Activated B cell treated with CpG ODN at 0.5 μM for 24 hours (primary cell): Measurements from ENCODE around the gene ARVCF. TPM values are rescaled to one million over a fixed set of nuclear protein-coding genes. Genes with fewer than 3 reads are reported as not detected.
A peak's percentile ranks its signal among the peaks of the same experiment; 100 is the strongest.

Experiments used
- ATAC-seq: fragments of 200-7000 bp; cut with Tn5 transposase; one replicate; pipeline ENCODE4 v1.10.0; 2021; ENCODE audit warnings: low read depth, mild to moderate bottlenecking, moderate library complexity
- CTCF ChIA-PET: fragments of 350-600 bp; sonication (Branson Sonifier 250); formaldehyde crosslinking; loops from one replicate; lab custom pipeline; 2021; ENCODE audit warnings: antibody characterized with exemption; lab: Charles Lee
- POLR2A ChIA-PET: fragments of 350-600 bp; sonication (Branson Sonifier 250); formaldehyde crosslinking; loops from one replicate; lab custom pipeline; 2021; ENCODE audit warnings: antibody characterized with exemption; lab: Charles Lee
- DNase-seq: peaks from one replicate; pipeline ENCODE4 v3.0.0; 2022
- H3K27ac Mint-ChIP-seq: one replicate; pipeline ENCODE4 v1.8.0; 2020; ENCODE audit warnings: mixed read lengths
- H3K27me3 Mint-ChIP-seq: one replicate; pipeline ENCODE4 v1.8.0; 2021; ENCODE audit warnings: mixed read lengths
- H3K36me3 Mint-ChIP-seq: one replicate; pipeline ENCODE4 v1.8.0; 2021; ENCODE audit warnings: low read depth, mixed read lengths
- H3K4me1 Mint-ChIP-seq: one replicate; pipeline ENCODE4 v1.8.0; 2021; ENCODE audit warnings: mixed read lengths
- H3K4me3 Mint-ChIP-seq: one replicate; pipeline ENCODE4 v1.8.0; 2020; ENCODE audit warnings: mild to moderate bottlenecking, mixed read lengths
- H3K9me3 Mint-ChIP-seq: one replicate; pipeline ENCODE4 v1.8.0; 2020; ENCODE audit warnings: mixed read lengths
- CTCF ChIP-seq: fragments of 200-600 bp; IDR thresholded peaks from one replicate; pipeline ENCODE4 v1.8.0; 2022; ENCODE audit warnings: antibody characterized with exemption, mild to moderate bottlenecking
- intact Hi-C: fragments of 100-400 bp; cut with micrococcal nuclease; formaldehyde crosslinking; loops from one replicate; pipeline ENCODE4 v1.15.1; 2024
- total RNA-seq: library from RNA; stranded (reverse); gene quantifications from 2 replicates; pipeline ENCODE4 v1.2.3, GENCODE V29; 2022

ARVCF gene
- total RNA-seq, 1 donor from 2014 or later = 6.5 TPM

- TF ChIP-seq CTCF = no peak
- Mint-ChIP-seq H3K4me1 (peaks cover 42% of the 10 kb centered on the region), H3K9me3 (no peaks in the 10 kb centered on the region), H3K36me3 (peaks cover 15% of the 10 kb centered on the region), H3K27me3 (no peaks in the 10 kb centered on the region), H3K4me3 (peak overlapping the region; percentile 94), H3K27ac (peak overlapping the region; percentile 63)
- intact Hi-C loops = no loop called here
- ChIA-PET POLR2A (interaction anchor here (0.6 to 5.6 kb wide), 3 partner anchors 10 to 55 kb away, joined by 3 to 59 read pairs (median 10); no protein-coding TSS in a partner anchor), CTCF (no interaction called here)
- ATAC-seq = no peak
- no peak for DNase-seq
Measured at GRCh38 chr22:20022978-20023613, 6.5 kb upstream of the ARVCF start.

DNA sequence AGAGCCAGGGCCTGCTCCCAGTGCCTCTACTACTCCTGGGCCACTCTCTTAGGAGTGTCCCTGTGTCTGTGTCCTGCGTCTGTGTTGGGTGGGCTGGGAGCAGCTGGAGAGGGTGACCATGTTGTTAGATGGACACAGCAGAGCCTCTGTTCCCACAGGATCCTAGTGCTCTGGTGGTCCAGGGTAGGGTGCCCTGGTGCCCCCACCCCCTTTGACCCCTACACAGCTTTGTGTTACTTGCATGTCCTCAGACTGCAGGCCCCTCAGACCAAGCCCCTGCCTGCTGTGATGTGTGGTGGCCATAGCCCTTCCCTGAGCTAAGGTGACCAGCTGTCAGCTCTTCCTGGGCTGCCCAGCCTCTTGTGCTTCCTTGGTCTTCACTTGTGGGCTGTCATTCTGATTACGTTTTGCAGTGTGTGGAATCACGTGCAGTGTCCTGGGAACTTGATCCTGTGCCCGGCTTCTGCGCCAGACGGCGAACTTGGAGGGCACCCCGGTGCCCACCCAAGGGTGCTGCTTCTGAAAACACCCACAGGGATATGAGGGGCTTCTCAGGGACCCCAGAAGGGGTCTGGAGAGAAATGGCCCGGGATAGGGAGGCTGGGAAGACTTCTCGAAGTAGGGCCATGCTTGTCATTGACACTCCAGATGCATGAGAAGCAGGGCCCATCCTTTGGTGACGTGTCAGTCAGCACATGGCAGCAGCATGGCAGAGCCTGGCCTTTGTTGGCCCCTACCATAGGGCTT, 5.8 kb upstream of the ARVCF start:
- ChIA-PET CTCF (no interaction called here), POLR2A (interaction anchor here (0.6 to 5.6 kb wide), 8 partner anchors 11 to 97 kb away, joined by 3 to 59 read pairs (median 5); partner anchors contain the start of genes COMT and TXNRD2)
- intact Hi-C loops = no loop called here
- H3K27me3 Mint-ChIP-seq = no peaks in the 10 kb centered on the region
- peaks cover 15% of the 10 kb centered on the region for H3K36me3 Mint-ChIP-seq
- peaks cover 42% of the 10 kb centered on the region for H3K4me1 Mint-ChIP-seq
- TF ChIP-seq CTCF = no peak
- ATAC-seq = no peak
- peak overlapping the region; percentile 94 for H3K4me3 Mint-ChIP-seq
- H3K9me3 Mint-ChIP-seq = no peaks in the 10 kb centered on the region
- DNase-seq = no peak
- peak overlapping the region; percentile 83 for H3K27ac Mint-ChIP-seq

GRCh38 chr22:20021196-20022181, 4.9 kb upstream of the ARVCF start:
- POLR2A ChIA-PET = interaction anchor here (0.6 to 5.6 kb wide), 11 partner anchors 10 to 442 kb away, joined by 3 to 59 read pairs (median 5); partner anchors contain the start of genes COMT, TRMT2A and TXNRD2
- ATAC-seq = no peak
- peaks cover 14% of the 10 kb centered on the region for H3K36me3 Mint-ChIP-seq
- H3K4me1 Mint-ChIP-seq = peaks cover 46% of the 10 kb centered on the region
- peak overlapping the region; percentile 94 for H3K4me3 Mint-ChIP-seq
- no peak for DNase-seq
- no peaks in the 10 kb centered on the region for H3K27me3 Mint-ChIP-seq
- intact Hi-C loops = loop anchor here (2.0 kb wide), 2 partner anchors 59 to 95 kb away; partner anchors contain the start of genes DGCR8, RANBP1 and TRMT2A
- CTCF ChIA-PET = no interaction called here
- no peak for TF ChIP-seq CTCF
- no peaks in the 10 kb centered on the region for H3K9me3 Mint-ChIP-seq
- peak overlapping the region; percentile 83 for H3K27ac Mint-ChIP-seq

DNA sequence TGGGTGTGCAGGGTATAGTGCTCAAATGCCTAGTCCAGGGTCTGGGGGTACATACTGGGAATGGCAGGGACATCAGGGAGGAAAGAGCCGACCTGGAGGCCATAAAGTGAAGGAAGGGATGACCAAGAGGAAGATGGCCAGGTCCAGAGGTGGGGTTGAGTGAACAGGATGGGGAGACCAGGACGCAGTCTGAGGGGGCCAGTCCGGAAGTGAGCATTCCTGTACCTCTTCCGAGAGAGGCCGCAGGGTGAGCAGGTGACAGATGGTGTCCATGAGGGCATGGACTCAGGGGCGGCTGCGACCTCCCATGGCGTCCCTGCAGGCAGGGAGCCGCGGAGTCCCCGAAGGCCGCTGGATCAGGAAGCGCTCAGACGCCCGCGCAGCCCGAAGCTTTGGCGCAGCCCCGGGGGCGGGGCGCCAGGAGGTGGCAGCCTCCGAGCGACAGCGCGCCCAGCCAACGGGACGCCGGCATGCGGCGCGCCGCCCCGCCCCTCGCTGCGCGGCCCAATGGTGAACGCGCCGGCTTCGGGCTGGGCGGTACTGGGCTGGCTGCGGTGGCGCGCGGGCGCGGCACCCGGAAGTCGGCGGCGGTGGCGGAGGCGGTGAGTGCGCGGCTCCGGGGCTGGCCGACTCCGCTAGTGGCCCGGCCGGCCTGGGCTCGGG, 4.0 kb upstream of the ARVCF start, which contains the start of gene TANGO2:
Gene TANGO2 (plus strand): TSS at position 578 of the 663 bp plus-strand sequence. CDS start 15,689 bp downstream, outside the sequence.
- DNase-seq = peak; percentile 95
- Mint-ChIP-seq H3K27ac (peak within 1 kb of the TSS; percentile 92), H3K36me3 (peaks cover 10% of the 10 kb centered on the region), H3K4me3 (peak within 1 kb of the TSS; percentile 94), H3K27me3 (no peaks in the 10 kb centered on the region), H3K4me1 (peaks cover 44% of the 10 kb centered on the region), H3K9me3 (no peaks in the 10 kb centered on the region)
- CTCF ChIA-PET = interaction anchor here (0.6 kb wide), 1 partner anchor 290 kb away, joined by 3 read pairs; no protein-coding TSS in a partner anchor
- intact Hi-C loops = loop anchor here (2.0 kb wide), 2 partner anchors 60 to 96 kb away; partner anchors contain the start of genes DGCR8, RANBP1 and TRMT2A
- POLR2A ChIA-PET = interaction anchor here (0.6 to 5.6 kb wide), 12 partner anchors 9 to 682 kb away, joined by 3 to 59 read pairs (median 5); partner anchors contain the start of genes COMT, TRMT2A and TXNRD2
- peak; percentile 89 for ATAC-seq
- no peak for TF ChIP-seq CTCF
